Measurements from ENCODE around the gene TSC22D3. TPM values are rescaled to one million over a fixed set of nuclear protein-coding genes. Genes with fewer than 3 reads are reported as not detected.

Gene TSC22D3
- total RNA-seq, 4 donors from 2014 or later = 1,744 to 2,802 (median 2,261) TPM

GRCh38 chrX:107748506-107748905 lies 27.1 kb downstream of the TSC22D3 start:
- Histone ChIP-seq H3K4me3 (no peak overlapping the region), H3K36me3 (no peaks in the 10 kb centered on the region), H3K27ac (peak overlapping the region; percentile 49 to 97 (median 80)), H3K9me3 (no peaks in the 10 kb centered on the region), H3K27me3 (peaks cover 0 to 3% of the 10 kb centered on the region in 2 donors), H3K4me1 (peaks cover 0 to 89% (median 22%) of the 10 kb centered on the region in 4 donors)
- TF ChIP-seq, protein P1, sequence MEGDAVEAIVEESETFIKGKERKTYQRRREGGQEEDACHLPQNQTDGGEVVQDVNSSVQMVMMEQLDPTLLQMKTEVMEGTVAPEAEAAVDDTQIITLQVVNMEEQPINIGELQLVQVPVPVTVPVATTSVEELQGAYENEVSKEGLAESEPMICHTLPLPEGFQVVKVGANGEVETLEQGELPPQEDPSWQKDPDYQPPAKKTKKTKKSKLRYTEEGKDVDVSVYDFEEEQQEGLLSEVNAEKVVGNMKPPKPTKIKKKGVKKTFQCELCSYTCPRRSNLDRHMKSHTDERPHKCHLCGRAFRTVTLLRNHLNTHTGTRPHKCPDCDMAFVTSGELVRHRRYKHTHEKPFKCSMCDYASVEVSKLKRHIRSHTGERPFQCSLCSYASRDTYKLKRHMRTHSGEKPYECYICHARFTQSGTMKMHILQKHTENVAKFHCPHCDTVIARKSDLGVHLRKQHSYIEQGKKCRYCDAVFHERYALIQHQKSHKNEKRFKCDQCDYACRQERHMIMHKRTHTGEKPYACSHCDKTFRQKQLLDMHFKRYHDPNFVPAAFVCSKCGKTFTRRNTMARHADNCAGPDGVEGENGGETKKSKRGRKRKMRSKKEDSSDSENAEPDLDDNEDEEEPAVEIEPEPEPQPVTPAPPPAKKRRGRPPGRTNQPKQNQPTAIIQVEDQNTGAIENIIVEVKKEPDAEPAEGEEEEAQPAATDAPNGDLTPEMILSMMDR (IDR thresholded peaks at IDR 0.05) = no peak
- no peak for TF ChIP-seq POLR2A (IDR thresholded peaks at IDR 0.05)
- TF ChIP-seq EP300 (IDR thresholded peaks at IDR 0.05) = no peak
- WGBS, 2 donors = 61 to 65% methylated on average over 6 of the region's 6 CpGs
- DNase-seq (ENCODE audit: low spot score in 2 of 2) = no peak

DNA sequence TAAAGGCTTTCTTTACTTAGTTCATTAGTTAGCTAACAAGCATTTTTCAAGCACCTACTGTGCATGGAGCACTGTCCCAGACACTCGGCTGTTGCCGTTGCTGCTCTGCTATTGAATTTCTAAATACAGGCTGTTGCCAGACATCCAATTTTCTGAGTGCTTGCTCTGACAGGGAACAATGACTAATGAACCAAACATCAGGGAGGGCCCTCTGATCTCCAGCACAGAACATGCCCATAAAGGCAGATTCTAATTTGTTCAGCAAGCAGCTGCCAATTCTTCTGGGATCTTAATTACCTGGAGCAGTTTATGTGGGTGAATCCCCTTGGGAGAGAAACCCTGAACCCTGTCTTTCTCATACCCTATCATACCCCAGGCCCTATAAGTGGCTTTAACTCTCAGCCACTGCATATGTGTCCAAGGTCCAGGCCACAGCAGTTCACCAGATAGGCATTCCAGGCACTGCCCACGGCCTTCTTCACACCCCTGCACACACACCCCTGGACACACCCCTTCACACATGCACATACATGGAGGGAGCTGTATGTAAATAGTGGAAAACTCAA lies 27.9 kb downstream of the TSC22D3 start:
- H3K9me3 ChIP-seq = no peaks in the 10 kb centered on the region
- no peak overlapping the region for H3K4me3 ChIP-seq
- peaks cover 0 to 92% (median 31%) of the 10 kb centered on the region in 4 donors for H3K4me1 ChIP-seq
- H3K27me3 ChIP-seq = peaks cover 0 to 6% of the 10 kb centered on the region in 2 donors
- peak in 1 of 2 donors; percentile 33 for DNase-seq (ENCODE audit: low spot score in 2 of 2)
- H3K36me3 ChIP-seq = no peaks in the 10 kb centered on the region
- WGBS, 2 donors = 4 to 43% methylated on average over 3 of the region's 3 CpGs
- peak overlapping the region; percentile 49 to 97 (median 80) for H3K27ac ChIP-seq
- TF ChIP-seq, protein P1 (IDR thresholded peaks at IDR 0.05) = no peak
- TF ChIP-seq EP300 (IDR thresholded peaks at IDR 0.05) (peak in 1 of 2 donors; percentile 76), POLR2A (IDR thresholded peaks at IDR 0.05) (peak; percentile 33 to 40)

DNA sequence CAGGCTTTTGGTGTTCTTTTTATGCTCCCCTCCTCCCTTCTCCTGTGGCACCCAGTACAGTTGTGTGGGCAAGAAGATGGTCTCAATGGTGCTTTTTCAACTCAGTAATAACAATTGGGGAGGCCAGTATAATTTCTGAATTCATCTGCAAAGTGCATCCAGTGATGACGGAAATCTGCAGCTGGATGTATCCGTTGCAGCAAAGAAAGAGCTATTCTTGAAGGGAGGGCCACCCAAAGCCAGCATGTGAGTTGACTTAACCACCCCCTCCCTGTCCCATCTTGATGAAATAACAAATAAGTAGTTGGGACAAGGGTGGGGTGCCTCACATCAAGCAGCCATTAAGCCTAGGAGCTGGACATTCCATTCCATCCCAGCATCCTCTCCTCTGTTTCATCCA lies 30.7 kb downstream of the TSC22D3 start:
- Histone ChIP-seq H3K4me3 (no peak overlapping the region), H3K9me3 (no peaks in the 10 kb centered on the region), H3K27ac (peak overlapping the region in 2 of 4 donors; percentile 97), H3K4me1 (peaks cover 0 to 86% (median 51%) of the 10 kb centered on the region in 4 donors), H3K36me3 (no peaks in the 10 kb centered on the region), H3K27me3 (peaks cover 0 to 10% of the 10 kb centered on the region in 2 donors)
- WGBS, 2 donors = 20 to 55% methylated on average over 2 of the region's 2 CpGs
- no peak for DNase-seq (ENCODE audit: low spot score in 2 of 2)
- TF ChIP-seq POLR2A (IDR thresholded peaks at IDR 0.05) = no peak
- TF ChIP-seq, protein P1 (IDR thresholded peaks at IDR 0.05) = no peak
- TF ChIP-seq EP300 (IDR thresholded peaks at IDR 0.05) = peak in 1 of 2 donors; percentile 46

- Histone ChIP-seq H3K27me3 (peaks cover 0 to 10% of the 10 kb centered on the region in 2 donors), H3K36me3 (no peaks in the 10 kb centered on the region), H3K27ac (peak overlapping the region; percentile 89 to 97 (median 94)), H3K4me3 (no peak overlapping the region), H3K9me3 (no peaks in the 10 kb centered on the region), H3K4me1 (peaks cover 0 to 89% (median 57%) of the 10 kb centered on the region in 4 donors)
- no peak for DNase-seq (ENCODE audit: low spot score in 2 of 2)
- WGBS, 2 donors = 89 to 96% methylated on average over 5 to 7 of the region's 7 CpGs
- TF ChIP-seq POLR2A (IDR thresholded peaks at IDR 0.05) = no peak
- TF ChIP-seq, protein P1 (IDR thresholded peaks at IDR 0.05) = no peak
- no peak for TF ChIP-seq EP300 (IDR thresholded peaks at IDR 0.05)
Observed at GRCh38 chrX:107743995-107744394, 31.6 kb downstream of the TSC22D3 start.

GRCh38 chrX:107742700-107743191 lies 32.8 kb downstream of the TSC22D3 start:
- H3K27ac ChIP-seq = peak overlapping the region; percentile 89 to 97 (median 94)
- no peak for TF ChIP-seq POLR2A (IDR thresholded peaks at IDR 0.05)
- TF ChIP-seq, protein P1 (IDR thresholded peaks at IDR 0.05) = no peak
- TF ChIP-seq EP300 (IDR thresholded peaks at IDR 0.05) = no peak
- H3K36me3 ChIP-seq = no peaks in the 10 kb centered on the region
- H3K4me3 ChIP-seq = peak overlapping the region; percentile 15 to 37 (median 24)
- WGBS, 2 donors = 52% methylated on average over 21 of the region's 23 CpGs; no CpG with 5 or more reads in 1 of the 2 donors
- H3K27me3 ChIP-seq = peaks cover 0 to 10% of the 10 kb centered on the region in 2 donors
- H3K9me3 ChIP-seq = no peaks in the 10 kb centered on the region
- no peak for DNase-seq (ENCODE audit: low spot score in 2 of 2)
- peaks cover 0 to 91% (median 54%) of the 10 kb centered on the region in 4 donors for H3K4me1 ChIP-seq

Measured in tibial nerve (tissue), 4 donors.